Vagina (tissue), 2 donors: ENCODE results near the gene LLGL1. TPM values are rescaled to one million over a fixed set of nuclear protein-coding genes. Genes with fewer than 3 reads are reported as not detected.

Source experiments
- DNase-seq, 2 donors: peaks; one replicate each; pipeline ENCODE4 v3.0.0-alpha.2; 2017; ENCODE audit errors: extremely low spot score in 2 of 2
- H3K27ac ChIP-seq: fragments of 200-600 bp; sonication (generic); one replicate; pipeline ENCODE4 v1.5.1; 2019
- H3K27me3 ChIP-seq: fragments of 200-600 bp; sonication (generic); one replicate; pipeline ENCODE4 v1.5.1; 2019
- H3K36me3 ChIP-seq, 2 donors: fragments of 200-600 bp; sonication (generic); one replicate each; pipeline ENCODE4 v1.5.1; 2017 to 2019
- H3K4me1 ChIP-seq: fragments of 200-600 bp; sonication (generic); one replicate; pipeline ENCODE4 v1.5.1; 2019
- H3K4me3 ChIP-seq, 2 donors: fragments of 200-600 bp; sonication (generic); 1 replicate in 1 of 2; 2 replicates in 1 of 2; pipeline ENCODE4 v1.5.1; 2016 to 2019
- H3K9me3 ChIP-seq: fragments of 200-600 bp; sonication (generic); one replicate; pipeline ENCODE4 v1.5.1; 2019
- CTCF ChIP-seq, 3 experiments: fragments of 450-650 bp in 2 of 3; fragments of 200-600 bp in 1 of 3; sonication (generic) in 1 of 3; IDR thresholded peaks; one replicate each; pipeline ENCODE4 v1.5.1; 2017 to 2019; ENCODE audit warnings: antibody characterized with exemption in 3 of 3, mild to moderate bottlenecking in 2 of 3, moderate library complexity in 2 of 3
- POLR2A ChIP-seq, 2 donors: fragments of 450-650 bp; IDR thresholded peaks; one replicate each; pipeline ENCODE4 v1.6.1; 2017; ENCODE audit warnings: antibody characterized with exemption in 2 of 2, mild to moderate bottlenecking in 2 of 2, moderate library complexity in 2 of 2
- POLR2AphosphoS5 ChIP-seq, 2 donors: sonication (generic); formaldehyde crosslinking; IDR thresholded peaks; one replicate each; pipeline ENCODE4 v1.9.0; 2017; ENCODE audit warnings: antibody characterized with exemption in 2 of 2, mild to moderate bottlenecking in 2 of 2, low read depth in 1 of 2; ENCODE audit not compliant: insufficient read depth in 1 of 2
- intact Hi-C: fragments of 100-400 bp; cut with DNase I; formaldehyde crosslinking; loops from one replicate; pipeline ENCODE4 v1.15.1; 2023
- total RNA-seq: library from RNA; depleted of rRNA; stranded (reverse); fragments of >200 nt; gene quantifications from one replicate; pipeline ENCODE4 v1.2.3, GENCODE V29; 2016

Gene LLGL1
- total RNA-seq, 1 donor from 2014 or later: 27.7 TPM

GRCh38 chr17:18186627-18186982 lies 38.8 kb upstream of the LLGL1 start:
- Histone ChIP-seq H3K4me3 (peak overlapping the region; percentile 92 to 98), H3K27ac (peak overlapping the region; percentile 99)
- TF ChIP-seq CTCF (IDR thresholded peaks at IDR 0.05) (no peak), POLR2AphosphoS5 (IDR thresholded peaks at IDR 0.05; ENCODE audit: insufficient read depth in 1 of 2, low read depth in 1 of 2) (peak in 1 of 2 donors; percentile 61)

GRCh38 chr17:18187226-18187625 lies 38.2 kb upstream of the LLGL1 start:
- intact Hi-C loops: loop anchor here (5.0 kb wide), 1 partner anchor 35 kb away; no protein-coding TSS in a partner anchor
- no peak for DNase-seq
- Histone ChIP-seq H3K27ac (peak overlapping the region; percentile 99), H3K9me3 (no peaks in the 10 kb centered on the region), H3K36me3 (peaks cover 0 to 6% of the 10 kb centered on the region in 2 donors), H3K4me1 (peaks cover 81% of the 10 kb centered on the region), H3K27me3 (no peaks in the 10 kb centered on the region), H3K4me3 (peak overlapping the region; percentile 92 to 98)
- TF ChIP-seq CTCF (IDR thresholded peaks at IDR 0.05) (no peak), POLR2AphosphoS5 (IDR thresholded peaks at IDR 0.05; ENCODE audit: insufficient read depth in 1 of 2, low read depth in 1 of 2) (no peak), POLR2A (IDR thresholded peaks at IDR 0.05) (no peak)

More at GRCh38 chr17:18186627-18186982, 38.8 kb upstream of the LLGL1 start:
- H3K9me3 ChIP-seq: no peaks in the 10 kb centered on the region
- H3K27me3 ChIP-seq: no peaks in the 10 kb centered on the region
- DNase-seq: no peak
- intact Hi-C loops: loop anchor here (5.0 kb wide), 1 partner anchor 36 kb away; no protein-coding TSS in a partner anchor
- peaks cover 0 to 6% of the 10 kb centered on the region in 2 donors for H3K36me3 ChIP-seq
- peaks cover 81% of the 10 kb centered on the region for H3K4me1 ChIP-seq

- H3K4me1 ChIP-seq: peaks cover 86% of the 10 kb centered on the region
- TF ChIP-seq POLR2AphosphoS5 (IDR thresholded peaks at IDR 0.05; ENCODE audit: insufficient read depth in 1 of 2, low read depth in 1 of 2): no peak
- no peak for TF ChIP-seq POLR2A (IDR thresholded peaks at IDR 0.05)
- no peak for TF ChIP-seq CTCF (IDR thresholded peaks at IDR 0.05)
Measured at GRCh38 chr17:18187821-18188761, 37.3 kb upstream of the LLGL1 start.

GRCh38 chr17:18190628-18191235 lies 34.7 kb upstream of the LLGL1 start:
- peak overlapping the region in 1 of 2 donors; percentile 26 for H3K4me3 ChIP-seq
- peaks cover 0 to 23% of the 10 kb centered on the region in 2 donors for H3K36me3 ChIP-seq
- intact Hi-C loops: no loop called here
- no peak for DNase-seq
- no peaks in the 10 kb centered on the region for H3K27me3 ChIP-seq
- H3K4me1 ChIP-seq: peaks cover 98% of the 10 kb centered on the region
- H3K27ac ChIP-seq: peak overlapping the region; percentile 52
- no peak for TF ChIP-seq POLR2A (IDR thresholded peaks at IDR 0.05)
- no peak for TF ChIP-seq POLR2AphosphoS5 (IDR thresholded peaks at IDR 0.05; ENCODE audit: insufficient read depth in 1 of 2, low read depth in 1 of 2)
- no peak for TF ChIP-seq CTCF (IDR thresholded peaks at IDR 0.05)
- H3K9me3 ChIP-seq: no peaks in the 10 kb centered on the region

More at GRCh38 chr17:18187821-18188761, 37.3 kb upstream of the LLGL1 start:
- Histone ChIP-seq H3K9me3 (no peaks in the 10 kb centered on the region), H3K36me3 (peaks cover 0 to 6% of the 10 kb centered on the region in 2 donors), H3K4me3 (peak overlapping the region; percentile 92 to 98), H3K27ac (peak overlapping the region; percentile 99), H3K27me3 (no peaks in the 10 kb centered on the region)
- intact Hi-C loops: loop anchor here (5.0 kb wide), 1 partner anchor 34 kb away; no protein-coding TSS in a partner anchor
- DNase-seq: no peak
